Transverse colon (tissue), 3 donors: ENCODE data around the gene TMX1.

Source experiments
- EP300 ChIP-seq: sonication (generic); formaldehyde crosslinking; IDR thresholded peaks from one replicate; pipeline ENCODE4 v1.6.1; 2017; ENCODE audit warnings: antibody characterized with exemption, low read depth
- TF ChIP-seq, protein P1 (sequence below), 5 experiments: fragments of 200-600 bp in 3 of 5; fragments of 450-650 bp in 2 of 5; sonication (generic) in 3 of 5; IDR thresholded peaks; 1 replicate in 2 of 5; 2 replicates in 3 of 5; pipeline ENCODE4 v1.5.1; 2016 to 2017; ENCODE audit warnings: antibody characterized with exemption in 5 of 5, inconsistent platforms in 3 of 5, mild to moderate bottlenecking in 2 of 5, moderate library complexity in 1 of 5

DNA sequence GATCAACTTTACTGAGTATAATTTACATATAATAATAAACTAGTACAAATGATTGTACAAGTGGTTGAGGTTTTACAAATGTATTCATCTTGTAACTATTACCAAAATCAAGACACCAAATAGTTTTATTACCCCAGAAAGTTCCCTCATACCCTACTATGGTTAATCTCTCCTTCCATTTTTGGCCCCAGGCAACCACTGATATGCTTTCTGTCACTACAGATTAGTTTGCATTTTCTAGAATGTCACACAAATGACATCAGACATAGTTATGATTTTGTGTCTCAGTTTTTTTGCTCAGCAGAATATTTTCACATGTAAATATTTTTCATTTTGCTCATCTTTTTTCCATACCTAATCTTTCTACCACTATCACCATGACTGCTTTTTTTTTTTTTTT is 49.1 kb downstream of the TMX1 start:
- TF ChIP-seq, protein P1, sequence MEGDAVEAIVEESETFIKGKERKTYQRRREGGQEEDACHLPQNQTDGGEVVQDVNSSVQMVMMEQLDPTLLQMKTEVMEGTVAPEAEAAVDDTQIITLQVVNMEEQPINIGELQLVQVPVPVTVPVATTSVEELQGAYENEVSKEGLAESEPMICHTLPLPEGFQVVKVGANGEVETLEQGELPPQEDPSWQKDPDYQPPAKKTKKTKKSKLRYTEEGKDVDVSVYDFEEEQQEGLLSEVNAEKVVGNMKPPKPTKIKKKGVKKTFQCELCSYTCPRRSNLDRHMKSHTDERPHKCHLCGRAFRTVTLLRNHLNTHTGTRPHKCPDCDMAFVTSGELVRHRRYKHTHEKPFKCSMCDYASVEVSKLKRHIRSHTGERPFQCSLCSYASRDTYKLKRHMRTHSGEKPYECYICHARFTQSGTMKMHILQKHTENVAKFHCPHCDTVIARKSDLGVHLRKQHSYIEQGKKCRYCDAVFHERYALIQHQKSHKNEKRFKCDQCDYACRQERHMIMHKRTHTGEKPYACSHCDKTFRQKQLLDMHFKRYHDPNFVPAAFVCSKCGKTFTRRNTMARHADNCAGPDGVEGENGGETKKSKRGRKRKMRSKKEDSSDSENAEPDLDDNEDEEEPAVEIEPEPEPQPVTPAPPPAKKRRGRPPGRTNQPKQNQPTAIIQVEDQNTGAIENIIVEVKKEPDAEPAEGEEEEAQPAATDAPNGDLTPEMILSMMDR (IDR thresholded peaks at IDR 0.05), result no peak
- TF ChIP-seq EP300, result no peak
